ENCODE measurements around the gene SLC25A29. TPM values are rescaled to one million over a fixed set of nuclear protein-coding genes. Genes with fewer than 3 reads are reported as not detected.
"Not testable (repeated sequence)": the region's sequence is repeated elsewhere in the genome, so short reads cannot be mapped to it uniquely, and the experiment has no call there.

SLC25A29 gene
- total and polyA plus RNA-seq, 7 donors: 3.0 to 40.4 (median 26.7) TPM

DNA sequence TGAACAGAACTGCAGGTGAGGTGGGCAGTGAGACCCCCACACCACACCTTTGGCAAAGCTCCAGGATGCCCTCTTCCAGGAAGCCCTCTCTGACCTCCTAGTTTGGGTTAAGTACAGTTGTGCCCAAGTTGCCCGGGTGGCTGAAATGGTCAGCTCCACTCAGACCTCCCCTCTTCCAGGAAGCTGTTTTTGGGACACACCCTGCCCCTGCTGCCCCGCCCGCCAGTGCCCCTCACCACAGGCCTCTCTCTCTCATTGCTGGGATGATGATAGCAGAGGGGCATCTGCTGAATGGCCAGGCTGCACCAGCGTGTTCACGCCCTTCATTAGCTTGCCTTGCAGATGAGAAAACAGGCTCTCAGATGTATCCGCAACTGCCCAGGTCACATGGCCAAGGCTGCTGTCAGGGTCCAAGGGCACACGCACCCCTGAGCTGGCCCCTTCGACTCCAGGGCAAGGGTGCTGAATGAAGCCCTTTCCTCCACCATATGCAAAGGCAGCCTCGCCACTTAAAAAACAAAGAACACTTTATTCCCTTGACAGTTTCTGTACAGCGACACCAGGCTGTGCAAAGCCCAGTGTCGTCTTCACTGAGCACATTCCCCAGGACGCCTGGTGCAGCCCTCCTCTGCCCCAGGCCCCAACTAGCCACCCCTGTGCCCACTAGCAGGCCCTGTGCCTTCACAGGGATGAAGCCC lies 15.5 kb downstream of the SLC25A29 start:
- Histone ChIP-seq H3K4me3 (no peak overlapping the region), H3K27ac (no peak overlapping the region), H3K36me3 (peaks cover 8 to 27% (median 10%) of the 10 kb centered on the region in 4 donors), H3K9me3 (no peaks in the 10 kb centered on the region), H3K4me1 (peaks cover under 1 to 10% (median 6%) of the 10 kb centered on the region in 4 donors), H3K27me3 (no peaks in the 10 kb centered on the region)
- intact Hi-C loops (cut with DNase I): no loop called here
- no peak for DNase-seq
- TF ChIP-seq EP300 (IDR thresholded peaks at IDR 0.05) (no peak), POLR2A (IDR thresholded peaks at IDR 0.05) (no peak), POLR2AphosphoS5 (IDR thresholded peaks at IDR 0.05) (no peak)
- TF ChIP-seq, protein P1, sequence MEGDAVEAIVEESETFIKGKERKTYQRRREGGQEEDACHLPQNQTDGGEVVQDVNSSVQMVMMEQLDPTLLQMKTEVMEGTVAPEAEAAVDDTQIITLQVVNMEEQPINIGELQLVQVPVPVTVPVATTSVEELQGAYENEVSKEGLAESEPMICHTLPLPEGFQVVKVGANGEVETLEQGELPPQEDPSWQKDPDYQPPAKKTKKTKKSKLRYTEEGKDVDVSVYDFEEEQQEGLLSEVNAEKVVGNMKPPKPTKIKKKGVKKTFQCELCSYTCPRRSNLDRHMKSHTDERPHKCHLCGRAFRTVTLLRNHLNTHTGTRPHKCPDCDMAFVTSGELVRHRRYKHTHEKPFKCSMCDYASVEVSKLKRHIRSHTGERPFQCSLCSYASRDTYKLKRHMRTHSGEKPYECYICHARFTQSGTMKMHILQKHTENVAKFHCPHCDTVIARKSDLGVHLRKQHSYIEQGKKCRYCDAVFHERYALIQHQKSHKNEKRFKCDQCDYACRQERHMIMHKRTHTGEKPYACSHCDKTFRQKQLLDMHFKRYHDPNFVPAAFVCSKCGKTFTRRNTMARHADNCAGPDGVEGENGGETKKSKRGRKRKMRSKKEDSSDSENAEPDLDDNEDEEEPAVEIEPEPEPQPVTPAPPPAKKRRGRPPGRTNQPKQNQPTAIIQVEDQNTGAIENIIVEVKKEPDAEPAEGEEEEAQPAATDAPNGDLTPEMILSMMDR (IDR thresholded peaks at IDR 0.05): no peak
- WGBS, 2 donors: 87% methylated on average over 12 of the region's 12 CpGs

- intact Hi-C loops (cut with DNase I): loop anchor here (5.0 kb wide), 1 partner anchor 87 kb away; the partner anchor contains the start of gene WDR25
- Histone ChIP-seq H3K27me3 (no peaks in the 10 kb centered on the region), H3K4me1 (peaks cover 3 to 12% (median 9%) of the 10 kb centered on the region in 4 donors), H3K36me3 (peaks cover 8 to 27% (median 10%) of the 10 kb centered on the region in 4 donors), H3K27ac (no peak overlapping the region), H3K9me3 (no peaks in the 10 kb centered on the region), H3K4me3 (no peak overlapping the region)
- DNase-seq: no peak
- no peak for TF ChIP-seq POLR2AphosphoS5 (IDR thresholded peaks at IDR 0.05)
- TF ChIP-seq EP300 (IDR thresholded peaks at IDR 0.05): no peak
- TF ChIP-seq POLR2A (IDR thresholded peaks at IDR 0.05): no peak
- TF ChIP-seq, protein P1 (IDR thresholded peaks at IDR 0.05): no peak
- WGBS, 2 donors: 75 to 89% methylated on average over 9 of the region's 9 CpGs
Observed at GRCh38 chr14:100289916-100290606, 16.2 kb downstream of the SLC25A29 start.

DNA sequence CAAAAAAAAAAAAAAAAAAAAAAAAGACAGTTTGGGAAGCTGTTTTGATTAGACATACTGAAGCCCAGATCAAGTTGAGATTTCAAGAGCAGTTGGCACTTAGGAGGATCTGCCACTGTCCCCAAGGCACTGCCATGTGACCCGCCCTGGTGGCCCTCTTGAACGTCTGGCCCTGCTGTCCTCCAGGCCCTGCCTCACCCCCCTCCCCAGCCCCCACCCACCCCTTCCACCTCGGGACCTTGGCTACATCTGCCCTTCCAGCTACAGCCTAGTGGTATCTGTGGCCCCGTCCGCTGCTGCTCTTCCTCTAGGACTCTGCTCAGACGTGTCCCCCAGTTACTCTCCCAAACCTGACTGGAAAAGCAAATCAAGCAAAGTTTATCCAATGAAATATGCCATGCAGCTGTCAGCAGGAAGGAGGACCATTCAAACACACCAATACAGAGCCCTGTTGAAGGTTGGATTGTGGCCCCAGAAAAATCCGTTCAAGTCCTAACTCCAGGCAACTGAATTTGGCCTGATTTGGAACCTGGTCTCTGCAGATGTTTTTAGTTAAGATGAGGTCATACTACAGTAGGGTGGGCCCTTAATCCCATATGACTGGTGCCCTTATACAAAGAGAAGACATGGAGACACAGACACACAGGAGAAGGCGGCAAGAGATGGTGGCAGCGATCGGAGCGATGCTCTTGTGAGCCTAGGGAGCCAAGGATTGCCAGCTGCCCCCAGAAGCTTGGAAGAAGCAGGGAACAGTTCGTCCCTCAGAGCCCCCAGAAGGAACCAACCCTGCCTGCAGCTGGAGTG lies 17.7 kb downstream of the SLC25A29 start:
- H3K4me3 ChIP-seq: no peak overlapping the region
- no peaks in the 10 kb centered on the region for H3K27me3 ChIP-seq
- H3K27ac ChIP-seq: no peak overlapping the region
- DNase-seq: no peak
- intact Hi-C loops (cut with DNase I): loop anchor here (5.0 kb wide), 1 partner anchor 89 kb away; the partner anchor contains the start of gene WDR25
- H3K4me1 ChIP-seq: peaks cover 3 to 20% (median 14%) of the 10 kb centered on the region in 4 donors
- H3K9me3 ChIP-seq: no peaks in the 10 kb centered on the region
- TF ChIP-seq, protein P1 (IDR thresholded peaks at IDR 0.05): no peak
- no peak for TF ChIP-seq EP300 (IDR thresholded peaks at IDR 0.05)
- TF ChIP-seq POLR2AphosphoS5 (IDR thresholded peaks at IDR 0.05): no peak
- no peak for TF ChIP-seq POLR2A (IDR thresholded peaks at IDR 0.05)
- 83 to 89% methylated on average over 12 of the region's 12 CpGs for WGBS, 2 donors
- H3K36me3 ChIP-seq: peaks cover 8 to 27% (median 10%) of the 10 kb centered on the region in 4 donors

DNA sequence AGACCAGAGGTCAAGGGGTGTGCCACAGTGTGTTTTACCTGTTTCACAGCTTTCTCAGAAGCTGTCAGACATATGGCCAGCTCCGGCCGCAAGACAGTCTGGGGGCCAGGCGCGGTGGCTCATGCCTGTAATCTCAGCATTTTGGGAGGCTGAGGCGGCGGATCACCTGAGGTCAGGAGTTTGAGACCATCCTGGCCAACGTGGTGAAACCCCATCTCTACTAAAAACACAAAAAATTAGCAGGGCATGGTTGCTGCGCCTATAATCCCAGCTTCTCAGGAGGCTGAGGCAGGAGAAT lies 18.3 kb downstream of the SLC25A29 start:
- H3K4me3 ChIP-seq, DNase-seq, H3K27ac ChIP-seq, H3K27me3 ChIP-seq, H3K9me3 ChIP-seq: not testable (repeated sequence)
- 86 to 92% methylated on average over 8 of the region's 8 CpGs for WGBS, 2 donors
- H3K36me3 ChIP-seq: peaks cover 8 to 26% (median 10%) of the 10 kb centered on the region in 4 donors
- peaks cover 3 to 20% (median 14%) of the 10 kb centered on the region in 4 donors for H3K4me1 ChIP-seq
- intact Hi-C loops (cut with DNase I): loop anchor here (5.0 kb wide), 1 partner anchor 89 kb away; the partner anchor contains the start of gene WDR25

All from sigmoid colon (tissue), 7 donors.